Progenitor cell of endocrine pancreas (in vitro differentiated cells): Measurements from ENCODE around the gene KCNQ4. TPM values are rescaled to one million over a fixed set of nuclear protein-coding genes. Genes with fewer than 3 reads are reported as not detected.

ENCODE experiments used
- DNase-seq: peaks from one replicate; pipeline ENCODE4 v3.0.0; 2021; ENCODE audit warnings: low spot score; ENCODE audit not compliant: unreplicated experiment
- H3K27ac Mint-ChIP-seq: 2 replicates; pipeline ENCODE4 v1.8.0; 2021; ENCODE audit warnings: mild to moderate bottlenecking, moderate library complexity, mixed read lengths
- H3K27me3 Mint-ChIP-seq: 2 replicates; pipeline ENCODE4 v1.8.0; 2021; ENCODE audit warnings: mixed read lengths
- H3K36me3 Mint-ChIP-seq: 2 replicates; pipeline ENCODE4 v1.8.0; 2022; ENCODE audit warnings: mixed read lengths; ENCODE audit not compliant: insufficient read depth
- H3K4me1 Mint-ChIP-seq: 2 replicates; pipeline ENCODE4 v1.8.0; 2021; ENCODE audit warnings: low read depth, mixed read lengths
- H3K4me3 Mint-ChIP-seq: 2 replicates; pipeline ENCODE4 v1.8.0; 2021; ENCODE audit warnings: low read depth, mild to moderate bottlenecking, moderate library complexity, mixed read lengths
- H3K9me3 Mint-ChIP-seq: 2 replicates; pipeline ENCODE4 v1.8.0; 2021; ENCODE audit warnings: low read depth, mixed read lengths
- CTCF ChIP-seq: fragments of 200-600 bp; sonication (generic); IDR thresholded peaks from one replicate; pipeline ENCODE4 v1.5.0; 2021; ENCODE audit warnings: antibody characterized with exemption, mild to moderate bottlenecking; ENCODE audit not compliant: unreplicated experiment
- total RNA-seq: library from RNA; stranded (reverse); gene quantifications from 2 replicates; pipeline ENCODE4 v1.2.1, GENCODE V29; 2021

The KCNQ4 gene
- total RNA-seq, 1 donor from 2014 or later, result 0.67 TPM

- Mint-ChIP-seq H3K4me1 (peaks cover 2% of the 10 kb centered on the region), H3K27me3 (peaks cover 4% of the 10 kb centered on the region), H3K9me3 (peaks cover 6% of the 10 kb centered on the region), H3K27ac (no peak overlapping the region), H3K4me3 (no peak overlapping the region), H3K36me3 (no peaks in the 10 kb centered on the region)
- no peak for DNase-seq
- no peak for TF ChIP-seq CTCF
Measured at GRCh38 chr1:40877698-40878097, 94.1 kb downstream of the KCNQ4 start.

GRCh38 chr1:40878906-40879305 lies 95.3 kb downstream of the KCNQ4 start:
- H3K27ac Mint-ChIP-seq, result no peak overlapping the region
- H3K9me3 Mint-ChIP-seq, result peaks cover 6% of the 10 kb centered on the region
- peaks cover 3% of the 10 kb centered on the region for H3K27me3 Mint-ChIP-seq
- TF ChIP-seq CTCF, result no peak
- peaks cover 2% of the 10 kb centered on the region for H3K4me1 Mint-ChIP-seq
- no peak overlapping the region for H3K4me3 Mint-ChIP-seq
- DNase-seq, result no peak
- no peaks in the 10 kb centered on the region for H3K36me3 Mint-ChIP-seq

- H3K4me3 Mint-ChIP-seq, result no peak overlapping the region
- H3K27ac Mint-ChIP-seq, result no peak overlapping the region
- peaks cover 7% of the 10 kb centered on the region for H3K27me3 Mint-ChIP-seq
Measured at GRCh38 chr1:40879482-40880175, 96.0 kb downstream of the KCNQ4 start.

GRCh38 chr1:40880813-40881549 lies 97.4 kb downstream of the KCNQ4 start:
- DNase-seq, result no peak
- Mint-ChIP-seq H3K9me3 (peaks cover 4% of the 10 kb centered on the region), H3K27ac (no peak overlapping the region), H3K4me3 (no peak overlapping the region), H3K36me3 (no peaks in the 10 kb centered on the region), H3K27me3 (peaks cover 16% of the 10 kb centered on the region), H3K4me1 (peaks cover 2% of the 10 kb centered on the region)
- no peak for TF ChIP-seq CTCF

More at GRCh38 chr1:40879482-40880175, 96.0 kb downstream of the KCNQ4 start:
- Mint-ChIP-seq H3K36me3 (no peaks in the 10 kb centered on the region), H3K9me3 (peaks cover 6% of the 10 kb centered on the region), H3K4me1 (peaks cover 2% of the 10 kb centered on the region)
- DNase-seq, result no peak
- TF ChIP-seq CTCF, result no peak

- Mint-ChIP-seq H3K27ac (no peak overlapping the region), H3K27me3 (peaks cover 38% of the 10 kb centered on the region), H3K4me1 (peaks cover 2% of the 10 kb centered on the region), H3K4me3 (peak overlapping the region; percentile 60), H3K36me3 (no peaks in the 10 kb centered on the region), H3K9me3 (no peaks in the 10 kb centered on the region)
- no peak for TF ChIP-seq CTCF
- no peak for DNase-seq
Measured at GRCh38 chr1:40884055-40884795, 100.6 kb downstream of the KCNQ4 start.
